IgD-negative memory B cell (primary cell): ENCODE data around the gene COX7A1. TPM values are rescaled to one million over a fixed set of nuclear protein-coding genes. Genes with fewer than 3 reads are reported as not detected.
"Not testable (repeated sequence)": the region's sequence is repeated elsewhere in the genome, so short reads cannot be mapped to it uniquely, and the experiment has no call there.

Experiments used
- H3K27ac Mint-ChIP-seq, 3 donors: one replicate each; pipeline ENCODE4 v1.8.0; 2020 to 2022; ENCODE audit warnings: mild to moderate bottlenecking in 3 of 3, mixed read lengths in 3 of 3, moderate library complexity in 1 of 3
- H3K27me3 Mint-ChIP-seq: one replicate; pipeline ENCODE4 v1.8.0; 2021; ENCODE audit warnings: mixed read lengths
- H3K36me3 Mint-ChIP-seq: one replicate; pipeline ENCODE4 v1.8.0; 2020; ENCODE audit warnings: mild to moderate bottlenecking, mixed read lengths
- H3K4me1 Mint-ChIP-seq, 3 donors: one replicate each; pipeline ENCODE4 v1.8.0; 2020 to 2022; ENCODE audit warnings: mixed read lengths in 3 of 3, mild to moderate bottlenecking in 1 of 3
- H3K4me3 Mint-ChIP-seq, 4 donors: one replicate each; pipeline ENCODE4 v1.8.0; 2020 to 2022; ENCODE audit warnings: mild to moderate bottlenecking in 4 of 4, mixed read lengths in 4 of 4, moderate library complexity in 3 of 4
- H3K9me3 Mint-ChIP-seq, 3 donors: one replicate each; pipeline ENCODE4 v1.8.0; 2020 to 2021; ENCODE audit warnings: mixed read lengths in 3 of 3, mild to moderate bottlenecking in 1 of 3
- polyA plus RNA-seq: library from polyadenylated mRNA; unstranded; fragments of 300-500 nt; fragmentation: Illumina TruSeq; gene quantifications from one replicate; pipeline ENCODE4 v1.2.3, GENCODE V29; 2021

The COX7A1 gene
- polyA plus RNA-seq, 1 donor from 2014 or later: not detected

DNA sequence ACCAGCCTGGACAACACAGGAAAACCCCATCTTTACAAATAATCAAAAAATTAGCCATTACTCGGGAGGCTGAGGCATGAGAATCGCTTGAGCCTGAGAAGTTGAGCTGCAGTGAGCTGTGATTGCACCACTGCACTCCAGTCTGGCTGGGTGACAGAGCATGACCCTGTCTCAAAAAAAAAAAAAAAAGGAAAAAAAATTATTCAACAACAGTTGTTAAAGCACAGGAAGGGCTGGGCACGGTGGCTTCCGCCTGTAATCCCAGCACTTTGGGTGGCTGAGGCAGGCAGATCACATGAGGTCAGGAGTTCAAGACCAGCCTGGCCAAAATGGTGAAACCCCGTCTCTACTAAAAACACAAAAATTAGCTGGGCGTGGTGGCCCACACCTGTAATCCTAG is 21.0 kb downstream of the COX7A1 start:
- not testable (repeated sequence) for H3K27ac Mint-ChIP-seq

DNA sequence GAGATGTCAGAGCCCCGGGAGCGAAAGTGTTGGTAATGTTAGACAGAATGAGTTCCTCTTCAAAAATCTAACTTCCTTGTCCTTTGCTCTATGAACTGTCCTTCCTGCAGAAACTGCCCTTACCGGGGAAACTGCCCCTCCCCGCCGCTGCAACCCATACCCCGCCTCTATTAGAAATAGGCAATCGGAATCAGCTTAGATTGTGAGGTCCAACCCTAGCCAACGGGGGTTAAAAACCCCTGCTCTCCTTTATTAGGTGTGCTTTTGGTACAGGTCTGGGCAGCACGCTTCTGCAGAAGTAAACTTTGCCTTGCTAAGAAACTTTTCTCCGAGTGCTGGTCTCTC is 23.9 kb downstream of the COX7A1 start:
- H3K27ac Mint-ChIP-seq: peak overlapping the region; percentile 85 to 96 (median 96)
- H3K4me3 Mint-ChIP-seq: peak overlapping the region; percentile 88 to 97 (median 95)
- peaks cover 5% of the 10 kb centered on the region for H3K36me3 Mint-ChIP-seq
- no peaks in the 10 kb centered on the region for H3K27me3 Mint-ChIP-seq
- H3K9me3 Mint-ChIP-seq: no peaks in the 10 kb centered on the region
- H3K4me1 Mint-ChIP-seq: peaks cover 3 to 13% (median 5%) of the 10 kb centered on the region in 3 donors

More for the DNA sequence above, 21.0 kb downstream of the COX7A1 start:
- not testable (repeated sequence) for H3K9me3 Mint-ChIP-seq, H3K27me3 Mint-ChIP-seq, H3K36me3 Mint-ChIP-seq
- H3K4me3 Mint-ChIP-seq: peak overlapping the region in 1 of 4 donors; percentile 51
- H3K4me1 Mint-ChIP-seq: peaks cover 5 to 13% (median 10%) of the 10 kb centered on the region in 3 donors

DNA sequence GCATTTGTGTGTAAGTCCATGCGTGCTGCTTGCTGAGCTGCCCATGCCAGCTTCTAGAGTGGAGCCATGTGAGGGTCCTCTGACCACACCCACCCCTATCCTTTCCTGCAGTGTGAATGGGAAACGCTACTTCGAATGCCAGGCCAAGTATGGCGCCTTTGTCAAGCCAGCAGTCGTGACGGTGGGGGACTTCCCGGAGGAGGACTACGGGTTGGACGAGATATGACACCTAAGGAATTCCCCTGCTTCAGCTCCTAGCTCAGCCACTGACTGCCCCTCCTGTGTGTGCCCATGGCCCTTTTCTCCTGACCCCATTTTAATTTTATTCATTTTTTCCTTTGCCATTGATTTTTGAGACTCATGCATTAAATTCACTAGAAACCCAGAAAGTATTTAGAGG is 26.7 kb downstream of the COX7A1 start:
- H3K4me3 Mint-ChIP-seq: peak overlapping the region in 1 of 4 donors; percentile 61
- H3K4me1 Mint-ChIP-seq: peaks cover 5 to 13% (median 6%) of the 10 kb centered on the region in 3 donors
- H3K9me3 Mint-ChIP-seq: no peaks in the 10 kb centered on the region
- H3K27me3 Mint-ChIP-seq: no peaks in the 10 kb centered on the region
- peaks cover 6% of the 10 kb centered on the region for H3K36me3 Mint-ChIP-seq
- H3K27ac Mint-ChIP-seq: peak overlapping the region in 1 of 3 donors; percentile 69

DNA sequence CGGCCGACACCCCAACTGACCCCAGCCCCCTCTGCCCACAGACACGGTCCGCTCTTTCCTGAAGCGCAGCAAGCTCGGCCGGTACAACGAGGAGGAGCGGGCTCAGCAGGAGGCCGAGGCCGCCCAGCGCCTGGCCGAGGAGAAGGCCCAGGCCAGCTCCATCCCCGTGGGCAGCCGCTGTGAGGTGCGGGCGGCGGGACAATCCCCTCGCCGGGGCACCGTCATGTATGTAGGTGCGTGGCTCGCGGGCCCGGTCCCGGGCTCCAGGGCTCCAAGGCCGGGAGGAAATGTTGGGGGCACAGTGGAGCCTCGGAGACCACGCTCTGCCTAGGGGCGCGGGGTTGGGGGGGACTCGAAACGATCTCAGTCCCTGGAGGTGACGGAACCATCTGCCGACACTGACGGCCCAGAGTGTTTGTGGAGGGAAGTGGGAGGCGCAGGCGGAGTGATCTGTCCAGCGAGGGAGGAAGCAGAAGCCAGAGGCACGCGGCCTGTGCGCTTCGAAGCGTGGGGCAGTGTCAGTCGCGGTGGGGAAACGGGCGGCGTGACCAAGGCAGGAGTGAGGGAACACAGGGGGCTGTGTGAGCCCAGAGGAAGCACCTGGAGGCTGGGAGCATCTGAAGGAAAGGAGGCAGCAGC is 30.6 kb downstream of the COX7A1 start:
- H3K27ac Mint-ChIP-seq: no peak overlapping the region
- no peaks in the 10 kb centered on the region for H3K9me3 Mint-ChIP-seq
- H3K4me1 Mint-ChIP-seq: peaks cover 0 to 11% (median 9%) of the 10 kb centered on the region in 3 donors
- H3K27me3 Mint-ChIP-seq: no peaks in the 10 kb centered on the region
- H3K36me3 Mint-ChIP-seq: peaks cover 5% of the 10 kb centered on the region
- peak overlapping the region in 1 of 4 donors; percentile 27 for H3K4me3 Mint-ChIP-seq

DNA sequence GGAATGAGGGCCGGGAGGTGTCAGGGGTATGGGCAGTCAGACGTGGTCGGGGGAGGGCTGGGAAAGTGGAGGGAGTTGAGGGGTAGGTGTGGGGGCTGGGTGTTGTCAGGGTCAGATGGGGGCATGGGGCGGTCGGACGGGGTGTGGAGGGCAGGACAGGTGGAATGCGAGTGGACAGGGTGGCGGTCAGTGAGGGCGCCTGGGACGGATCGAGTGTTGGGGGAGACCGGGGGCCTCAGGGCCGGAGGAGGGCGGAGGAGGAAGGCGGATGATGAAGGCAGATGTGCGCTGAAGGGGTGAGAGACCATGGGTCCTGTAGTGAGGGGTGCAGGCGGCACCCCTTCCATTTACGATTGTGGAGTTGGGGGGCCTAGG is 31.3 kb downstream of the COX7A1 start:
- Mint-ChIP-seq H3K36me3 (peaks cover 5% of the 10 kb centered on the region), H3K27ac (no peak overlapping the region), H3K4me1 (peaks cover 0 to 14% (median 13%) of the 10 kb centered on the region in 3 donors)

DNA sequence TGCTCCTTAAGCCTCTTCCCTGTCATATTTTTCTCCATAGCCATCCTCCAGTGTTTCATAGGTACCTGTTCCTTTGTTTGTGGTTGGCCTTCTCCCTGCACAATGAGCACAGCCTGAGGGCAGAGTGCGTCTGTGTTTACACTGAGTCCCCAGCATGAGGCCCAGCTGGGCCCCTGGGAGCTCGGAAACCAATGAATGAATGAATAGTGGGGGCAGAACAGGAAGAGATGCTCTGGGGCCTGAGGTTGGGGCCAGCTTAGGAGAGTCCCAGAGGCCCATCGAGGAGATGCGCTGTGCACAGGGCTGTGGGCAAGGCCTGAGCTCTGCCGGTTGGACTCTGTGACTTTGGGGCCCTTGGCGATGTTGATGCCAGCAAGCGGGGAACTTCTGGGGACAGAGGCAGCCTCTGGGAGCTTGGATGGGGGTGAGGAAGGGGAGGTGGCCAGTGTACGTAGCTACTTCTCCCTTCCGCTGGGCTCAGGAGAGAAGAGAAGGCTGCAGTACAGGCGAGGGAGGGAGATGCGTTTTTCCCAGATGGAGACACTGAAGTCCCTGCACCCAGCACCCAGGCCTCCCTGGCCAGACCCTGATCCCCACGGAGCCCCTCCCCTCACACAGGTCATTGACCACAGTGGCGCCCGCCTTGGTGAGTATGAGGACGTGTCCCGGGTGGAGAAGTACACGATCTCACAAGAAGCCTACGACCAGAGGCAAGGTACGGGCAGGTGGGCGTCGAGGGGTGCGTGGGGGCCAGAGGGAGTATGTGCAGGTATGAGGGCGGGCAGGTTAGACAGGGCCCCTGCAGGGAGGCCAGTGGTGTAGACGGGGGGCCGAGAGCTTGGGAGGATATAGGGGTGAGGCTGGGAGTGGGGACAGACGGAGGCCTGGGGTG is 31.9 kb downstream of the COX7A1 start:
- peak overlapping the region in 1 of 3 donors; percentile 79 for H3K27ac Mint-ChIP-seq
- H3K9me3 Mint-ChIP-seq: no peaks in the 10 kb centered on the region
- peak overlapping the region in 3 of 4 donors; percentile 22 to 52 (median 35) for H3K4me3 Mint-ChIP-seq
- peaks cover 0 to 14% (median 14%) of the 10 kb centered on the region in 3 donors for H3K4me1 Mint-ChIP-seq
- peaks cover 5% of the 10 kb centered on the region for H3K36me3 Mint-ChIP-seq
- H3K27me3 Mint-ChIP-seq: no peaks in the 10 kb centered on the region

More for the DNA sequence above, 31.3 kb downstream of the COX7A1 start:
- Mint-ChIP-seq H3K9me3 (no peaks in the 10 kb centered on the region), H3K27me3 (no peaks in the 10 kb centered on the region), H3K4me3 (no peak overlapping the region)

DNA sequence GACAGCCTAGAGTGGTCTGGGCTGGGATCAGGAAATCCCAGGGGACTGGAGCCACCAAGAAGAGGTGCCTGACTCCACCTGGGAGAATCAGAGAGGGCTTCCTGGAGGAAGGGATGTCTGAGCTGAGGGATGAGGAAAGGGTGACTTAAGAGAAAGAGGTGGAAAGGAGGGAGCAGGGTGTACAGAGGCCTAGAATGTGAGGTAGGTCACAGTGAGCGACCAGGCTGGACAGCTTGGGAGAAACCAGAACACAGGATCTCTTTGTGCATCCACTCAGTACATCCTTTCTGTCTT is 36.0 kb downstream of the COX7A1 start:
- Mint-ChIP-seq H3K4me1 (peaks cover 0 to 31% (median 19%) of the 10 kb centered on the region in 3 donors), H3K4me3 (peak overlapping the region; percentile 81 to 99 (median 96)), H3K9me3 (no peaks in the 10 kb centered on the region)

DNA sequence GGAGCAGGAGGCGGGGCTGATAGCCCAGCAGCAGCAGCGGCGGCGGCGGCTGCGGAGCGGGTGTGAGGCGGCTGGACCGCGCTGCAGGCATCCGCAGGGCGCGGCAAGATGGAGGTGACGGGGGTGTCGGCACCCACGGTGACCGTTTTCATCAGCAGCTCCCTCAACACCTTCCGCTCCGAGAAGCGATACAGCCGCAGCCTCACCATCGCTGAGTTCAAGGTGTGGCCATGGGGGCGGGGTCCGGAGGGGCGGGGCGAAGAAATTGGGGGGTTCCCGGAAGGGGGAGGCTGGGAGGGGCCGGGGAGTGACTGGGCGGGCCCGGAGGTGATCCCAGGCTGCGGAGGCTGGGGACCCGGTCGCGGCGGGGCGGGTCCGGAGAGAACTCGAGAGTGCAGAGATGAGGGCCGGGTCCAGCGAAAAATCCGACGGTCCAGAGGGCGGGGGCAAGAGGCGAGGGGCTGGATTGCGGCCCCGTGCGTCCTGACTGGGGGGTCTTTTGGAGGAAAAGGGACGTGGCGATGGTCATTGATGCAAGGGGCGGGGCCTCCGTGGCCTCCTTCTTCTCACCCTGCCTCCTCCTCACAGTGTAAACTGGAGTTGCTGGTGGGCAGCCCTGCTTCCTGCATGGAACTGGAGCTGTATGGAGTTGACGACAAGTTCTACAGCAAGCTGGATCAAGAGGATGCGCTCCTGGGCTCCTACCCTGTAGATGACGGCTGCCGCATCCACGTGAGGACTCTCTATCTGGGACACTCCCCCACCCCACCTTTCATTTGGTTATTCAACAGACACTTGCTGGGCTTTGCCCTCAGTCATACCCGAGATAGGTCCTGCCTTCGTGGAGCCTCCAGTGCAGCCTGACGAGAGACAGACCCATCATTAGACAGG is 36.5 kb downstream of the COX7A1 start, which contains the start of gene TBCB:
Gene TBCB (plus strand): TSS at position 16 of the 891 bp plus-strand sequence. CDS start 93 bp downstream, at position 109.
- peaks cover 9% of the 10 kb centered on the region for H3K36me3 Mint-ChIP-seq
- no peaks in the 10 kb centered on the region for H3K9me3 Mint-ChIP-seq
- peak within 1 kb of the TSS; percentile 81 to 99 (median 96) for H3K4me3 Mint-ChIP-seq
- peaks cover 0 to 31% (median 19%) of the 10 kb centered on the region in 3 donors for H3K4me1 Mint-ChIP-seq
- peak within 1 kb of the TSS; percentile 99 for H3K27ac Mint-ChIP-seq
- H3K27me3 Mint-ChIP-seq: no peaks in the 10 kb centered on the region

More for the DNA sequence above, 36.0 kb downstream of the COX7A1 start:
- no peaks in the 10 kb centered on the region for H3K27me3 Mint-ChIP-seq
- H3K27ac Mint-ChIP-seq: peak overlapping the region in 2 of 3 donors; percentile 99
- H3K36me3 Mint-ChIP-seq: peaks cover 9% of the 10 kb centered on the region

DNA sequence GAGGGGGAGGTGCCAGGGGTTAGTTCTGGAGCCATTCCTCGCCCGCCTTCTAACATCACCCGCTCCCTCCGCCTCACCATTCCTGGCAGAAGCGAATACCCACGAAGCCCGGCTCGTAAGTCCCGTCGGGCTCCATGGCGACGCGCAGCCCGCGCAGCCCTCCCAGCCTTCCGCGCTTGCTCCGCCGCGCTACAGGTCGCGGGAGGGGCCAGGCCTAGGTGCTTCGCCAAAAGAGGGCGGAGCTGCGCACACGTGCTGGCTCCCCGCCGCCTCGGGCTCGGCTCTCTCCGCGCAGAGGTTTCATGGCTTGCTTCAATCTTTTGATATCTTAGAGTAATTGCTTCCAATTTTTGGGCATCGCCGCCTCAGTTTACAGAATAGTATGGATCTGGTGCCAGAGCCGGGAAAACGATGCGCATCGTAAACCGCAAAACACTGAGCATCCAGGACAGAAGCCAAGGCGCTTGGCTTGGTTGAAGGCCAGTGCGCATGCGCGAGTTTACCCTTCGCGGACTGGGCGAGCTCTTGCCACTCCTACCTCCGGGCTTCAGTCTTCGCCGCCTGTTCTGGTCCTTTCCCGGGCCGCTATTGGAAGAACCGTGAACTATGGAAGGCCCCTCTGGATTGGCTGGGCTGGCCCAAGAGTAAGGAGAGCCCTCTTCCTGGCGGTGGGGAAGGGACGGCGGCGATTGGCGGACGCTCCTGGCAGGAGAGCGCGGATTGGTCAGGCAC is 37.4 kb downstream of the COX7A1 start, which contains the start of gene POLR2I:
Gene POLR2I (minus strand): TSS at position 155 of the 732 bp plus-strand sequence. CDS start 19 bp downstream, at position 136.
- Mint-ChIP-seq H3K9me3 (no peaks in the 10 kb centered on the region), H3K4me1 (peaks cover 0 to 31% (median 19%) of the 10 kb centered on the region in 3 donors), H3K27ac (peak within 1 kb of the TSS; percentile 99), H3K4me3 (peak within 1 kb of the TSS; percentile 81 to 99 (median 96)), H3K27me3 (no peaks in the 10 kb centered on the region), H3K36me3 (peaks cover 9% of the 10 kb centered on the region)

DNA sequence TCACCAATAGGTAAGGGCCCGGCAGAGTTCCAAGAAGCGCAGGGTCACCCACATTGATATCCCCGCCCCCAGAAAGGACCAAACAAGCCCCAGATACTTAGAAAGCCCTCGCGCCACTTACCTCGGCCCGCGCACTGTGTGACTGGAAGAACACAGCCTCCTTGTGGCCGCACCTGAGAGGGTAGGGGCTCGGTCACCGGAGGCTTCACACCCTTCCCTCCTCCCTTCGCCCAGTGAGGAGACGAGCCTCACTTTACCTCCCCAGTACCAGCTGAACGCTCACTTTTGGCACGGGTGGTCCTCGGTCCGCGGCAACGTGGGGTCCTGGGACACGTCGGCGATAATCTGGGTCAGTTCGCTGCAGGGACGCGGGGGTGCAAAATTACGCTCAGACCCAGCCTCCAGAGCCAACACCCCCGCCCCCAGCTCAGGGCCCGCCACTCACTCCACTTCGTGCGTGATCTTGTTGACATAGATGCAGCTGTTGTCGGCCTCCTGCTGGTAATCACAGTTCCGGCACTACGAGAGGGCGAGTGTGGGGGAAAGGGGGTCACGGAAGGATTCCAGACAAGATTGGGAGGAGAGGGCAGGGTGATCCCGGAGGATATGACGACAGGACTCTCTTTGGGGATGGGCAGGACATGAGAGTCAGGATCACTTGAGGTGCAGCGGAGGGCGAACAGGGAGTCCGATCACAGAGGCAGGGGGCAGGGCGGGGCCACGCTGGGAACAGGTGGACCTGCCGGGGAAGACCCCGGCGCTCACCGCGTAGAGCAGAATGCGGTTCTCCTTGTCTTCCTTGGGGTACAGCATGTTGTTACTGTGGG is 38.1 kb downstream of the COX7A1 start:
- peaks cover 0 to 31% (median 19%) of the 10 kb centered on the region in 3 donors for H3K4me1 Mint-ChIP-seq

DNA sequence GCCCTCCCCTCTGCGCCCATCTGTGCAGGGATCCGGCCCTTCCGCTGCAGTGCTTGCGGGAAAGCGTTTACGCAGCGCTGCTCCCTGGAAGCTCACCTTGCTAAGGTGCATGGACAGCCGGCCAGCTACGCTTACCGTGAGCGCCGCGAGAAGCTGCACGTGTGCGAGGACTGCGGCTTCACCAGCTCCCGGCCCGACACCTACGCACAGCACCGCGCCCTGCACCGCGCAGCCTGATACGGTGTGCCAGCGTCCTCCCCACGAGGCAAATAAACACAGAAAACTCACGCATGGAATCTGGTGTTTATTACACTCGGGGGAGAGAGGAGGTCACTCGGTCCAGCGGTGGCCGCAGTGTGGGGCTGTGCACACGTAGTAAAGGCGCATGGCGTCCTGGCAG is 38.8 kb downstream of the COX7A1 start:
- no peaks in the 10 kb centered on the region for H3K27me3 Mint-ChIP-seq
- H3K9me3 Mint-ChIP-seq: no peaks in the 10 kb centered on the region
- peaks cover 0 to 31% (median 19%) of the 10 kb centered on the region in 3 donors for H3K4me1 Mint-ChIP-seq
- H3K4me3 Mint-ChIP-seq: peak overlapping the region; percentile 81 to 99 (median 96)
- H3K36me3 Mint-ChIP-seq: peaks cover 9% of the 10 kb centered on the region
- peak overlapping the region; percentile 67 to 99 (median 73) for H3K27ac Mint-ChIP-seq

More for the DNA sequence above, 38.1 kb downstream of the COX7A1 start:
- H3K4me3 Mint-ChIP-seq: peak overlapping the region; percentile 81 to 99 (median 96)
- H3K27ac Mint-ChIP-seq: peak overlapping the region; percentile 99
- H3K9me3 Mint-ChIP-seq: no peaks in the 10 kb centered on the region
- H3K27me3 Mint-ChIP-seq: no peaks in the 10 kb centered on the region
- peaks cover 9% of the 10 kb centered on the region for H3K36me3 Mint-ChIP-seq

DNA sequence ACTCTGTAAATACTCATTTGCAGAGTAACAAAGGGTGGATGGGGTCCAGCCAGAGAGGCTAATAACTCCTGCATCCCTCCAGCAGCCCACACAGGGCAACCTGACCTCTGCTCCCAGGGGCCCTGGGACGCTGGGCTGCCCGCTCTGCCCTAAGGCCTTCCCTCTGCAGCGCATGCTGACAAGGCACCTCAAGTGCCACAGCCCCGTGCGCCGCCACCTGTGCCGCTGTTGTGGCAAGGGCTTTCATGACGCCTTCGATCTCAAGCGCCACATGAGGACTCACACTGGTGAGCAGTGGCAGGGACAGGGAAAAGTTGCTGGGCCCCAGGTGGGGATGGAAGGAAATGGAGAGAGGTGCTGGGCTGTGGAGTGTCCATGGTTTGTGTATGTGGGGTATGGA is 39.6 kb downstream of the COX7A1 start:
- peaks cover 6% of the 10 kb centered on the region for H3K36me3 Mint-ChIP-seq
- H3K4me3 Mint-ChIP-seq: peak overlapping the region; percentile 2 to 86 (median 74)
- H3K4me1 Mint-ChIP-seq: peaks cover 0 to 28% (median 14%) of the 10 kb centered on the region in 3 donors
- no peaks in the 10 kb centered on the region for H3K9me3 Mint-ChIP-seq
- H3K27me3 Mint-ChIP-seq: no peaks in the 10 kb centered on the region
- H3K27ac Mint-ChIP-seq: peak overlapping the region in 1 of 3 donors; percentile 76

DNA sequence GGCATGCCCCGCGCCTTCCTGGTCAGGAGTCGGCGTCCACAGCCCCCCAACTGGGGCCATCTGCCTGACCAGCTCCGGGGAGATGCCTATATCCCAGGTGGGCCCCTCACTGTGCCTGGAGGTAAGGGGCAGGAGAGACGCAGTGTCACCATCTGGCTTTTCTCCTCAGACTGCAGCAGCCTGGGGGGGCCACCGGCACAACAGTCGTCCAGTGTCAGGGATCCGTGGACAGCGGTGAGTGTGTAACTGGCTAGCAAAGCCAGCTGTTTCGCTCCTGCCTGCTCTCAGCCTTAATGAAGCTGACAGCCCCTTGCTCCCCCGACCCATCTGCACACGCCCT is 41.1 kb downstream of the COX7A1 start:
- peaks cover 0 to 20% (median 8%) of the 10 kb centered on the region in 3 donors for H3K4me1 Mint-ChIP-seq
- no peak overlapping the region for H3K4me3 Mint-ChIP-seq
- H3K9me3 Mint-ChIP-seq: no peaks in the 10 kb centered on the region
- H3K36me3 Mint-ChIP-seq: peaks cover 7% of the 10 kb centered on the region
- no peak overlapping the region for H3K27ac Mint-ChIP-seq
- H3K27me3 Mint-ChIP-seq: no peaks in the 10 kb centered on the region
